Measurements from ENCODE around the gene CCDC149. TPM values are rescaled to one million over a fixed set of nuclear protein-coding genes. Genes with fewer than 3 reads are reported as not detected.

Gene CCDC149
- total and polyA plus RNA-seq, 2 of the 8 experiments (the other 6 are each of a cell fraction or from before 2014, with no cell fraction given) = 2.2 to 5.6 TPM

GRCh38 chr4:24837336-24837735 is 75.5 kb downstream of the CCDC149 start (continued):
- TF ChIP-seq CHD7 (IDR thresholded peaks at IDR 0.05; ENCODE audit: insufficient replicate concordance, low read length) (no peak), PHF8 (conservative IDR thresholded peaks at IDR 0.05; ENCODE audit: low read depth, low read length) (no peak), CREB1 (IDR thresholded peaks at IDR 0.05) (no peak), EZH2 (IDR thresholded peaks at IDR 0.05; ENCODE audit: low read depth, low read length, severe bottlenecking) (no peak), RXRA (IDR thresholded peaks at IDR 0.05; ENCODE audit: insufficient read depth, low read depth, low read length) (no peak), TCF12 (IDR thresholded peaks at IDR 0.05; ENCODE audit: low read depth, low read length) (no peak), HDAC2 (IDR thresholded peaks at IDR 0.05; ENCODE audit: borderline replicate concordance in 1 of 2, low read depth in 2 of 2, low read length in 2 of 2) (no peak), JUN (IDR thresholded peaks at IDR 0.05; ENCODE audit: low read depth, low read length) (no peak), POLR2AphosphoS5 (IDR thresholded peaks at IDR 0.05; ENCODE audit: low read depth, low read length) (no peak), TBP (IDR thresholded peaks at IDR 0.05; ENCODE audit: low read depth, low read length) (no peak), POU5F1 (IDR thresholded peaks at IDR 0.05; ENCODE audit: low read depth, low read length) (no peak), SP4 (IDR thresholded peaks at IDR 0.05; ENCODE audit: low read length) (no peak)
